MM.1S (cell line): ENCODE measurements around the gene ZFP90.
"Not testable (repeated sequence)": the region's sequence is repeated elsewhere in the genome, so short reads cannot be mapped to it uniquely, and the experiment has no call there.

Source experiments
- DNase-seq: peaks from one replicate; pipeline ENCODE4 v3.0.0-alpha.2; 2015
- H2AFZ ChIP-seq: fragments of 300-600 bp; sonication (generic); 2 replicates; pipeline ENCODE4 v1.6.0; 2016; ENCODE audit warnings: antibody characterized with exemption, low read length
- H3F3A ChIP-seq: fragments of 300-600 bp; sonication (generic); 2 replicates; pipeline ENCODE4 v1.6.1; 2016; ENCODE audit warnings: mild to moderate bottlenecking, antibody characterized with exemption, low read length, moderate library complexity, mixed read lengths; ENCODE audit not compliant: insufficient read depth
- H3K27ac ChIP-seq: fragments of 300-600 bp; sonication (generic); 2 replicates; pipeline ENCODE4 v1.5.1; 2016; ENCODE audit warnings: mild to moderate bottlenecking, low read length
- H3K27me3 ChIP-seq: fragments of 300-600 bp; sonication (generic); replicated peaks from 2 replicates; pipeline ENCODE4 v1.6.0; 2016; ENCODE audit warnings: low read length; ENCODE audit not compliant: insufficient read depth
- H3K36me3 ChIP-seq: fragments of 300-600 bp; sonication (generic); replicated peaks from 2 replicates; pipeline ENCODE4 v1.6.1; 2016; ENCODE audit warnings: mild to moderate bottlenecking, low read length, mixed read lengths; ENCODE audit not compliant: insufficient read depth
- H3K4me1 ChIP-seq: fragments of 300-600 bp; sonication (generic); 2 replicates; pipeline ENCODE4 v1.6.1; 2016; ENCODE audit warnings: low read length, mixed read lengths
- H3K4me2 ChIP-seq: fragments of 300-600 bp; sonication (generic); 2 replicates; pipeline ENCODE4 v1.6.0; 2016; ENCODE audit warnings: low read depth, low read length
- H3K4me3 ChIP-seq: fragments of 300-600 bp; sonication (generic); 2 replicates; pipeline ENCODE4 v1.5.1; 2016; ENCODE audit warnings: low read length, mixed read lengths
- H3K79me2 ChIP-seq: fragments of 300-600 bp; sonication (generic); 2 replicates; pipeline ENCODE4 v1.6.1; 2016; ENCODE audit warnings: mixed run types, low read length, mixed read lengths
- H3K9ac ChIP-seq: fragments of 300-600 bp; sonication (generic); 2 replicates; pipeline ENCODE4 v1.6.1; 2016; ENCODE audit warnings: low read length, mixed read lengths
- H3K9me2 ChIP-seq: fragments of 300-600 bp; sonication (generic); replicated peaks from 2 replicates; pipeline ENCODE4 v1.6.1; 2016; ENCODE audit warnings: mild to moderate bottlenecking, low read length, mixed read lengths; ENCODE audit not compliant: insufficient read depth
- H3K9me3 ChIP-seq: fragments of 300-600 bp; sonication (generic); replicated peaks from 2 replicates; pipeline ENCODE4 v1.6.1; 2016; ENCODE audit warnings: mild to moderate bottlenecking, low read length, mixed read lengths; ENCODE audit not compliant: insufficient read depth
- H4K20me1 ChIP-seq: fragments of 300-600 bp; sonication (generic); 2 replicates; pipeline ENCODE4 v1.6.1; 2016; ENCODE audit warnings: mild to moderate bottlenecking, low read length, moderate library complexity, mixed read lengths; ENCODE audit not compliant: insufficient read depth
- CTCF ChIP-seq: fragments of 300-600 bp; sonication (generic); IDR thresholded peaks from 2 replicates; pipeline ENCODE4 v1.5.1; 2016; ENCODE audit warnings: antibody characterized with exemption, low read length, mixed read lengths
- EZH2 ChIP-seq: fragments of 300-600 bp; sonication (generic); optimal IDR thresholded peaks from 2 replicates; pipeline ENCODE3; 2017; ENCODE audit warnings: low read depth, mild to moderate bottlenecking, antibody characterized with exemption, low read length, mixed read lengths
- EZH2phosphoT487 ChIP-seq: fragments of 300-600 bp; sonication (generic); IDR thresholded peaks from 2 replicates; pipeline ENCODE4 v1.6.1; 2018; ENCODE audit warnings: antibody characterized with exemption, low read length

Gene ZFP90

DNA sequence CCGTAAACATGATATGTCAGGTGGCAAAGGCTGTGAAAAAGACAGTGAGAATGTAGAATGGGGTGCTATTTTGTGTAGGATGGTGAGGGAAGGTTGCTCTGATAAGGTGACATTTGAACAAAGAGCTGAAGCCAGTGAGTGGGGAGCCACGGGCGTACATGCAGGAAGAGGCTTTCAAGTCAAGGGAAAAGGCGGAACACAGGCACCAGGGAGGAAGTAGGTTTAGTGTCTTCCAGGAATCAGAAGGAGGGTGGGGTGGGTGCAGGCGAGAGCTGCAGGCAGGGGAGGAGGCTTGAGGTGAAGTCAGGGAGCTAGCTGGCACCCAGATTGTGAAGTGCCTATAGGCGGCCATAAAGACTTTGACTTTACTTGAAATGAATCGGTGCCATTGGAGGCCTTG is 14.1 kb downstream of the ZFP90 start:
- Histone ChIP-seq H3K9ac (no peak overlapping the region), H3K27me3 (no peaks in the 10 kb centered on the region), H3K79me2 (no peaks in the 10 kb centered on the region), H3K4me2 (no peak overlapping the region), H3K4me3 (no peak overlapping the region), H3K4me1 (no peaks in the 10 kb centered on the region), H3K9me2 (no peaks in the 10 kb centered on the region), H3K27ac (no peak overlapping the region), H3K36me3 (no peaks in the 10 kb centered on the region), H3F3A (no peaks in the 10 kb centered on the region), H4K20me1 (no peaks in the 10 kb centered on the region), H3K9me3 (no peaks in the 10 kb centered on the region), H2AFZ (no peak overlapping the region)
- no peak for DNase-seq
- TF ChIP-seq EZH2 = no peak
- no peak for TF ChIP-seq CTCF

DNA sequence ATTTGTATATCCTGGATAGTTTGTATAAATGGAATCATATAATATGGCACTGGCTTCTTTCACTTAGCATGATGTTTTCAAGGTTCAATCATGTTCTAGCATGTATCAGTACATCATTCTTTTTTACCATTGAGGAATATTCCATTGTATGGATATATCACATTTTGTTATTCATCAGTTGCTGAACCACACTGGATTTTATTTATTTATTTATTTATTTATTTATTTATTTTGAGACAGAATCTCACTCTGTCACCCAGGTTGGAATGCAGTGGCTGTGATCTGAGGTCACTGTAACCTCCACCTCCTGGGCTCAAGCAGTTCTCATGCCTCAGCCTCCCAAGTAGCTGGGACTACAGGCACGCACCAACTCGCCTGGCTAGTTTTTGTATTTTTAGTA is 21.2 kb downstream of the ZFP90 start:
- not testable (repeated sequence) for H3K4me1 ChIP-seq, H3K79me2 ChIP-seq, H4K20me1 ChIP-seq, H3K9me2 ChIP-seq, DNase-seq, H3K27me3 ChIP-seq, H3K9me3 ChIP-seq, H3K4me2 ChIP-seq, H2AFZ ChIP-seq, H3F3A ChIP-seq, H3K36me3 ChIP-seq, H3K4me3 ChIP-seq, H3K27ac ChIP-seq, H3K9ac ChIP-seq

DNA sequence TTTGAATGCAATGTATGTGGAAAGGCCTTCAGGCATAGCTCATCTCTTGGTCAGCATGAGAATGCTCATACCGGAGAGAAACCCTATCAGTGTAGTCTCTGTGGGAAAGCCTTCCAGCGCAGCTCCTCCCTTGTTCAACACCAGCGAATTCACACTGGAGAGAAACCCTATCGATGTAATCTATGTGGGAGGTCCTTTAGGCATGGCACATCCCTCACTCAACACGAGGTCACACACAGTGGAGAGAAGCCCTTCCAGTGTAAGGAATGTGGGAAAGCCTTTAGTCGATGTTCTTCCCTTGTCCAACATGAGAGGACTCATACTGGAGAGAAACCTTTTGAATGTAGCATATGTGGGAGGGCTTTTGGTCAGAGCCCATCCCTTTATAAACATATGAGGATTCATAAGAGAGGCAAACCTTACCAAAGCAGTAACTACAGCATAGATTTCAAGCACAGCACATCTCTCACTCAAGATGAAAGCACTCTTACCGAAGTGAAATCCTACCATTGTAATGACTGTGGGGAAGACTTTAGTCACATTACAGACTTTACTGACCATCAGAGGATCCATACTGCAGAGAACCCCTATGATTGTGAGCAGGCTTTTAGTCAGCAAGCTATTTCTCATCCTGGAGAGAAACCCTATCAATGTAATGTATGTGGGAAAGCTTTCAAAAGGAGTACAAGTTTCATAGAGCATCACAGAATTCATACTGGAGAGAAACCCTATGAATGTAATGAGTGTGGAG is 24.7 kb downstream of the ZFP90 start:
- Histone ChIP-seq H3K36me3 (no peaks in the 10 kb centered on the region), H4K20me1 (no peaks in the 10 kb centered on the region), H3K4me3 (no peak overlapping the region)

More for the DNA sequence above, 24.7 kb downstream of the ZFP90 start:
- no peak for DNase-seq
- Histone ChIP-seq H2AFZ (no peak overlapping the region), H3K27ac (no peak overlapping the region), H3K27me3 (no peaks in the 10 kb centered on the region), H3K4me2 (no peak overlapping the region), H3K79me2 (no peaks in the 10 kb centered on the region), H3K9me3 (0 out of 2 replicates have a peak, but pooled peaks cover 3% of the 10 kb centered on the region), H3K4me1 (no peaks in the 10 kb centered on the region), H3K9ac (no peak overlapping the region), H3K9me2 (no peaks in the 10 kb centered on the region), H3F3A (no peaks in the 10 kb centered on the region)
- TF ChIP-seq EZH2phosphoT487 (no peak), EZH2 (no peak), CTCF (no peak)
